Mammary epithelial cell (primary cell): ENCODE results near the gene JUNB.

Source experiments
- CTCF ChIP-seq, 2 donors: IDR thresholded peaks in 1 of 2; conservative IDR thresholded peaks in 1 of 2; 2 replicates each; pipeline ENCODE4 v1.5.1; 2011 to 2012; ENCODE audit warnings: inconsistent platforms in 2 of 2, low read length in 2 of 2, mild to moderate bottlenecking in 2 of 2, control low read depth in 1 of 2, low read depth in 1 of 2; ENCODE audit not compliant: insufficient read depth in 1 of 2; ENCODE audit errors: extremely low read depth in 1 of 2
- EZH2 ChIP-seq: IDR thresholded peaks from 2 replicates; pipeline ENCODE4 v1.6.1; 2012; ENCODE audit warnings: low read length, inconsistent platforms, borderline replicate concordance

DNA sequence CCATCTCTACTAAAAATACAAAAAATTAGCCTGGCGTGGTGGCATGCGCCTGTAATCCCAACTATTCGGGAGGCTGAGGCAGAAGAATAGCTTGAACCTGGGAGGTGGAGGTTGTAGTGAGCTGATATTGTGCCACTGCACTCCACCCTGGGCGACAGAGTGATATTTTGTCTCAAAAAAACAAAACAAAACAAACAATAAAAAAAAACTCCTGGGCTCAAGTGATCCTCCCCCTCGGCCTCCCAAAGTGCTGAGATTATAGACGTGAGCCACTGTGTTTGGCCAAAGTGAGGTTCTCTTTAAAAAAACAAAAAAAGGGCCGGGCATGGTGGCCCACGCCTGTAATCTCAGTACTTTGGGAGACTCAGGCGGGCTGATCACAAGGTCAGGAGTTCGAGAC is 3.8 kb upstream of the JUNB start:
- TF ChIP-seq EZH2 (no peak), CTCF (conservative IDR thresholded peaks at IDR 0.05 in 1 of 2, IDR thresholded peaks at IDR 0.05 in 1 of 2; ENCODE audit: extremely low read depth in 1 of 2, insufficient read depth in 1 of 2, low read depth in 1 of 2, low read length in 2 of 2) (no peak)
